ENCODE measurements around the gene C12orf54. TPM values are rescaled to one million over a fixed set of nuclear protein-coding genes. Genes with fewer than 3 reads are reported as not detected.
A peak's percentile ranks its signal among the peaks of the same experiment; 100 is the strongest.
"Not testable (repeated sequence)": the region's sequence is repeated elsewhere in the genome, so short reads cannot be mapped to it uniquely, and the experiment has no call there.

C12orf54 gene
- total RNA-seq, 1 donor from 2014 or later = not detected

- Histone ChIP-seq H3K9me3 (peaks cover 0 to 7% of the 10 kb centered on the region in 2 donors), H3K27ac (no peak overlapping the region), H3K4me1 (no peaks in the 10 kb centered on the region), H3K27me3 (no peaks in the 10 kb centered on the region), H3K4me3 (no peak overlapping the region), H3K36me3 (no peaks in the 10 kb centered on the region)
- DNase-seq (ENCODE audit: low spot score in 2 of 2) = no peak
- TF ChIP-seq CTCF (IDR thresholded peaks at IDR 0.05) = no peak
- intact Hi-C loops (cut with DNase I) = no loop called here
These were observed 34.5 kb upstream of the C12orf54 start for GRCh38 chr12:48447755-48448154.

- intact Hi-C loops (cut with DNase I) = no loop called here
- H3K9me3 ChIP-seq = peaks cover 0 to 7% of the 10 kb centered on the region in 2 donors
- H3K4me3 ChIP-seq = no peak overlapping the region
- no peak for DNase-seq (ENCODE audit: low spot score in 2 of 2)
- no peaks in the 10 kb centered on the region for H3K4me1 ChIP-seq
- no peaks in the 10 kb centered on the region for H3K36me3 ChIP-seq
- no peak overlapping the region for H3K27ac ChIP-seq
- H3K27me3 ChIP-seq = no peaks in the 10 kb centered on the region
- no peak for TF ChIP-seq CTCF (IDR thresholded peaks at IDR 0.05)
These were observed 30.9 kb upstream of the C12orf54 start for GRCh38 chr12:48451372-48451771.

- H3K4me1 ChIP-seq; H3K36me3 ChIP-seq; H3K27me3 ChIP-seq; H3K27ac ChIP-seq; DNase-seq (ENCODE audit: low spot score in 2 of 2); H3K9me3 ChIP-seq; intact Hi-C loops (cut with DNase I); H3K4me3 ChIP-seq: not testable (repeated sequence)
These were observed 29.3 kb upstream of the C12orf54 start for GRCh38 chr12:48452961-48453360.

GRCh38 chr12:48454667-48455066 is 27.6 kb upstream of the C12orf54 start:
- DNase-seq (ENCODE audit: low spot score in 2 of 2) = no peak
- Histone ChIP-seq H3K27me3 (no peaks in the 10 kb centered on the region), H3K9me3 (peaks cover 0 to 3% of the 10 kb centered on the region in 2 donors), H3K36me3 (no peaks in the 10 kb centered on the region), H3K27ac (no peak overlapping the region), H3K4me1 (no peaks in the 10 kb centered on the region), H3K4me3 (no peak overlapping the region)
- peak in 1 of 3 experiments; percentile 59 for TF ChIP-seq CTCF (IDR thresholded peaks at IDR 0.05)
- intact Hi-C loops (cut with DNase I) = no loop called here

GRCh38 chr12:48455116-48455515 is 27.2 kb upstream of the C12orf54 start:
- no peak for DNase-seq (ENCODE audit: low spot score in 2 of 2)
- intact Hi-C loops (cut with DNase I) = no loop called here

GRCh38 chr12:48459259-48459658 is 23.0 kb upstream of the C12orf54 start:
- Histone ChIP-seq H3K36me3 (no peaks in the 10 kb centered on the region), H3K27me3 (no peaks in the 10 kb centered on the region), H3K4me1 (no peaks in the 10 kb centered on the region), H3K4me3 (no peak overlapping the region), H3K9me3 (no peaks in the 10 kb centered on the region), H3K27ac (no peak overlapping the region)
- intact Hi-C loops (cut with DNase I) = no loop called here
- TF ChIP-seq CTCF (IDR thresholded peaks at IDR 0.05) = no peak
- DNase-seq (ENCODE audit: low spot score in 2 of 2) = no peak

More at GRCh38 chr12:48455116-48455515, 27.2 kb upstream of the C12orf54 start:
- no peaks in the 10 kb centered on the region for H3K4me1 ChIP-seq
- no peaks in the 10 kb centered on the region for H3K36me3 ChIP-seq
- H3K4me3 ChIP-seq = no peak overlapping the region
- no peaks in the 10 kb centered on the region for H3K27me3 ChIP-seq
- H3K27ac ChIP-seq = no peak overlapping the region
- TF ChIP-seq CTCF (IDR thresholded peaks at IDR 0.05) = no peak
- H3K9me3 ChIP-seq = peaks cover 0 to 3% of the 10 kb centered on the region in 2 donors

GRCh38 chr12:48469027-48469426 is 13.3 kb upstream of the C12orf54 start:
- H3K4me1 ChIP-seq; H3K4me3 ChIP-seq; H3K27ac ChIP-seq; intact Hi-C loops (cut with DNase I); H3K36me3 ChIP-seq; H3K27me3 ChIP-seq; DNase-seq (ENCODE audit: low spot score in 2 of 2): not testable (repeated sequence)
- peaks cover 0 to 31% of the 10 kb centered on the region in 2 donors for H3K9me3 ChIP-seq

All from ascending aorta (tissue), 2 donors.